ENCODE data around the gene MFSD11.
A peak's percentile ranks its signal among the peaks of the same experiment; 100 is the strongest.
"Not testable (repeated sequence)": the region's sequence is repeated elsewhere in the genome, so short reads cannot be mapped to it uniquely, and the experiment has no call there.

The MFSD11 gene

DNA sequence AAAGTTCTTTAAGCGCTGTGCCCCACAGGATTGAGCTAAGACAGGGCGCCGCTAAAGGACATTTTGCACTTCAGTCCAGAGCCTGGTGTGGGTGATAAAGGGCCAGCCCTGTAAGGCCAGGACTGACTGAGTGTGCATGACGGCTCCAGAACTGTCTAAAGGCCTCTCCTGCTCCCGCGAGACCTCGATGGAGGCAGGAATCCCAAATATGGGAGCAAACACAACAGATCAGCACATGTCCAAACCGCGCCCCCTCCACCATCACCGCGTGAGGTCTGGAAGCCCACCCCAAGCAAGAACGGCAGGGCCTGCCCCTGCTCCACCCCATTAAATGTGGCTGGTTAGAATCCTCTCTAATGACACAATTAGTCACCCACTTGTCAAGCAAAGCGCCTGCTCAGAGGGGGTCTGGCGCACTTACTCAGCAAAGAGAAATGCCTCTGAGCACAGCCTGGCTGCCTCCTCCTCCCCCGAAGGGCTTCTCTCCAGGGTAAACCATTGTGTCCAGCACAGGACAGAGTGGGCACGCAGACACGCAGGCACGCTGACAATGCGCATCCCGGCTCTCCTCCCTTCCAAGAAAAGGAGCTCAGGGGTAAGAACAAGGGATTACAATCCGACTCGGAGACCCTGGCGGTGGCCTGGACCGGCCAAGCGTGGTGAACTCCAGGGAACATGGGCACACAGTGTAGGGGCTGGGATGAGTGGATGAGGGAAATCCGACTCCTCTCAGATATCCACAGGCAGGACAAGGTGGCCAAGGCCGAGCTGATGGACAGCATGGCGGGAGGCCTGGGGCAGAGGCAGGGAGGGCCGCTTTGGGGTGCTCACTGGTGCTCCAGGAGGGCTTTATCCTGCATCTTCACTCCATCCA lies 28.6 kb upstream of the MFSD11 start:
- DNase-seq (ENCODE audit: low read depth): no peak

DNA sequence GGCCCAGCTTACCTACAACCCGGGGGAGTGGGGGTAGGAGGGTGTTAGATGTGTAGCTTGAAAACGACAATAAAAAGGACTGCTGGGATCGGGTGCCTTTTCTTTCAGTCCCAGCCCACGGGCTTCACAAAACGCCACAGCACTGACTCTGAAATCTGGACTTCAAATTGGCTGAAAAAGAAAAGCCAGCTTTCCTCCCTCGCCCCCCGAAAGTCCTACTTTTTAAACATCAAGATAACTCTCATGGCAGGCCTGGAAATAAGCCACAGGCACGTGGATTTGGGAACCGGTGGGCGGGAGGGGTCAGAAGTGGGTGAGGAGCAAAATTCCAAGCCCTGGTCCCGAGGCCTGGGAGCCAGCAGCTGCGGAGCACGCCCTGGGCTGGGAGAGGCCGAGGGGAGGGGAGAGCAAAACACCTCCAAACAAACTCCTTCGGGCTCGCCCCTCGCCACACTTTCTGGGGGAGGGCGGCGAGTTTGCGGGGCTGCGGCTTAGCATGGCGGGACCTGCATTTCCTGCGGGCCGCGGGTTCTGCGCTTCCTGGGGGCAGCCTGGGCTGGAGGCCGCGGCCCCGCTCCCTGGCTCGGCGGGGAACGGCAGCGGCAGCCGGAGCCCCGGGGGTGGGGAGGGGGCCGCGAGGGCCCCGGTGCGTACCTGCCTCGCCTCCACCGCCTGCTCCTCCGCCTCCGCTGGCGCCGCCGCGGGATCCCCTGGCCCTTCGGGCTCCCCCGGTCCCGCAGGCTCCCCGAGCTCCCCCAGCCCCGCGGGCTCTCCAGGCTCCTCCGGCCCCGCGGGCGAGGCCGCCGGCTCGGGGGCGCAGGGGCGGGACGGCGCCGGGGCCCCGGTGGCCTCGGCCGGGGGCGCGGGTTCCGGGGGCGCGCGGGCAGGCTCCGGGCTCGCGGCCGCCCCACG lies 27.7 kb upstream of the MFSD11 start:
- DNase-seq (ENCODE audit: low read depth): not testable (repeated sequence)

DNA sequence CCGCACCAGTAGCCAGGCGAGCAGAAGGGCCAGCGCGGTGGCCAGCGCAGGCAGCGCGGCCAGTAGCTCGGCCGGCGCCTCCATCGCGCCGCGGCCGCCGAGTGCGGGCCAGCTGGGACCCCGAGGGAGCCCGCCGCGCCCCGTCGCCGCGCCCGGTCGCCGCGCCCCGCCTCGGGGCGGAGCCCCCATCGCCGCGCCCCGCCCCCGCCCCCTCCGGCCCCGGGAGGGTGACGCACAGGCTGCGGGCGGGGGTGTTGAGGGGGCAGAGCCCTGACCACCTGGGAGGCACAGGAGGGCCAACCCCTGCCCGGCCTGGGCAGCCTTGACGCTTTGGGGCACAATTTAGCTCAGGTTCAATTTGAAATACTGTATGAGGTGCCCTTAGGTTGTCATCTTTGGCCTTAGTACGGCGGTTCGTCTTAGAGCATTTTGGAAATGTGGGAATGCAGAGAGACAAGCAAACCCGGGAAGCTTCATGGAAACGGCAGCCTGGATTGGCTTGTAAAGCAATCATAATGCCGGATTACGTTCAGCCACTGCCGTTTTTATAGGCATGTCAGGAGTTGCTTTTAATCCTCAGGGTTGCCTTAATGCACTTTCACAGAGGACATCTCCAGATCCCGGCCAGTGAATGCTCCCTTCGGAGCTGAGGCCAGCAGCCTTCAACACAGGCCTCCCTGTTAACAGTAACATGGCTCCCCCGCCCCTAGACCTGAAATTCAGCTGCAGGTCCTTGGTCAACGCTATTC lies 26.9 kb upstream of the MFSD11 start, which contains the start of gene MXRA7:
MXRA7 (minus strand) TSS at position 103 of the 749 bp plus-strand sequence; CDS start at position 84, 19 bp downstream.
- peak; percentile 39 for DNase-seq (ENCODE audit: low read depth)

DNA sequence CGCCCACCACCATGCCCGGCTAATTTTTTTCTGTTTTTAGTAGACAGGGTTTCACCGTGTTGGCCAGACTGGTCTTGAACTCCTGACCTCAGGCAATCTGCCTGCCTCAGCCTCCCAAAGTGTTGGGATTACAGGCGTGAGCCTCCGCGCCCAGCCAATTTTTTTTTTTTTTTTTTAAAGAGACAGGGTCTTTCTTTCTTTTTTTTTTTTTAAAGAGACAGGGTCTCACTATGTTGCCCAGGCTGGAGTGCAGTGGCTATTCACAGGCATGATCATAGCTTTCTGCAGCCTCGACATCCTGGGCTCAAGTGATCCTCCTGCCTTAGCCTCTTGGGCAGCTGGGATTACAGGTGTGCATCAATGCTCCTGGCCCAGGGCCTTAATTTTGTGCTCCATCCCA lies 25.6 kb upstream of the MFSD11 start:
- not testable (repeated sequence) for DNase-seq (ENCODE audit: low read depth)

DNA sequence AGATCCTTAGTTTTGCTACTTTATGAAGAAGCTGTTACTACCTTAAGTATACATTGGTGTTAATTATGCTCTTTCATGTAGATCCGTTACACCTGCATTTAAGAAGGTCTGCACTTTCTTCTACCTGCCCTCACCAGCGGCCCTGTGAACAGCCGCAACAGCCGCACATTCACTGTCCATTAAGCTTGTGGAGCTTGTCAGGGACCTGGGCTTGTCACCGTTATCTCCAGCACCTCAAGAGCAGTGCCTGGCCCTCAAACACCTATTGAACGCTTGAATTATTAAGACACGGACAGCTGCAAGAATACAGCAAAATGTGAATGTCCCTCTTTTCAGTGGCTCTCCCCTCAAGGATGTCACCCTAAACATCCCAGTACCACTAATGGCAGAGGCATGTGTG lies 24.2 kb upstream of the MFSD11 start:
- DNase-seq (ENCODE audit: low read depth): no peak

DNA sequence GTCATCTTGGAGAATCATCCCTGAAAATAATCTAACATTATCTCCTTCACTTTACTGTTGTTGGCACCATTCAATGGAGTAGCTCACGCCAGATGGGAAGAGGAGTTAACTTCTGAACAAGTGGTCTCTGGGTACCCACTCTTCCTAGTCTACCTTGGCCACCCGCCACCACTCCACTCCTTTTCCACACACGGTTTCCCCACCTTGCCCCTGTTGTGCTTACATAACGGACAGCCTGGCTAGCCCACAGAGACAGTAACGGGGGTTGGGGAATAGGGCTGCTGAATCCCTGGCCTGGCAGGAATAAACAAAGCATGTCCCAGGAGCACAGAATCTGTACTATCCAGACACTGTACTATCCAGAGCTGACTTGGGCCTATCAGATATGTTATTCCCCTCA lies 23.6 kb upstream of the MFSD11 start:
- DNase-seq (ENCODE audit: low read depth): no peak

DNA sequence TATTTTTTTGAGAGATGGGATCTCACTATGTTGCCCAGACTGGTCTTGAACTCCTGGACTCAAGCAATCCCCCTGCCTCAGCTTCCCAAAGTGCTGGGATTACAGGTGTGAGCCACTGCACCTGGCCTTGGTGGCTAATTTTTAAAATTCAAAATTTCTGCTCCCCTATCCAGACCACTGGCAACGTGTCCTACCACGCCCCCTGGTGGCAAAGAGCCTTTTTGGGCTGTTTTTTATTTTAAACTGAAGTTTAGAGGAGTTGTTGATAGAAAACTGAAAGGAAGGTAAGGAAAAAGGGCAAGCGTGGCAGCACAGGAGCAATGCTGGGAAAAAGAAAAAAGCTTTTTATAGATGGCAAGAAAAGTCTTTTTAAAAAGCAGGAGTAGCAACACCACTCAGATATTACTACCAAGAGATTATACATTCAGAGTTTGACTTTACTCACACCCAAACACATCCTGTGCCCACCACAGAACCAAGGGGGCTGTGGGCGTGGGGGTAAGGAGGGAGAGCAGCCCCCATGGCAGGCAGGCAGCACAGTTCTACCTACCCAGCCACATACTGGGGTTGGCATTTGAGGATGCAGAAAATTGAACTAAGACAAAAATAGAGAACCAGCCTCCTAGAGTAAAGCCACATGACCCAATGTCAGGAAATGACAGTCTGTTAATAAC lies 23.0 kb upstream of the MFSD11 start:
- peak; percentile 67 for DNase-seq (ENCODE audit: low read depth)

DNA sequence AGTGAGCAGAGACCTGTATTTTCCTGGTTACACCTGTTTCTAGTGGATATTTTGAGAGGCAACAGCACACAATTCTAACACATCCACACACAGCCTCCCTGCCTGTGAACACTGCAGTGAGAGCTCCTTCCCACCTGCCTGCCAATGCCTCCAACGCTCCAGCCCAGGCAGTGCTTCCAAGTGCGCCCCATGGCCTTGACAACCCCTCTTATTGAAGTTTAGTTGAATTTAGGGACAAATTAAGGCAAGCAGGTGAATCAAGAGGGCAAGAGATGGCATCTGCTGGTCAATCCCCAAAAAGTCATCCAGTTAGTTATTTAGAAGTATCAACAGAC lies 22.5 kb upstream of the MFSD11 start:
- DNase-seq (ENCODE audit: low read depth): no peak

DNA sequence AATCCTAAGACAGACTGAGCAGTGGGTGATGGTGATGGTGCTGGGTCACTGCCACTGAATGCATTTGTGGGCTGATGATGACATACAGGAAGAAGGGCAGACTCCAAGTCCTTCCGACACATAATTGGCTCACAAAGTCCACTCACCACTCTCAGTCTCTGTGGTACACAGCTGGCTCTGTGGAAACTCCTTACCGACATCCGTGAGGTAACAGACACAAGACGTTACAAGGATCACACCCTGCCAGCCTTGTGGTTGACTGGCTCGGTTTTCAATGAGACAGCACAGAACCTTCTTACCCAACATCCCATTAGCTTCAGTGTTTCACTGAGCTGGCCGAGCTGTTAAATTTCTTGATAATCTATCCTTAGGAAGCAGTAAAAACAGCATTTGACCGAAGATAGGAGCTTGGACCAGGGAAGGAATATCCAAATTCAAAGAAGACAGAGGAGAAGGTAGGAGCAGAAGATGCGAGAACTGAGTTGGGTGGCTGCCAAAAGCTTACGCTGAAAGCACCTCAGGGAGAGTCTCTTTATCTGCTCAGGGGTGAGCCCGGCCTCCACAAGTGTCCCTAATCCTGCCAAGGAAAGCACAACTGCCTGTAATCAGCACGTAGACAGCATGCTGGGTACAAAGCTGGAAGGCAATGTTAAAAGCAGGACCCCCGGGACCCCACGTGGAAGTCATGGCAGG lies 21.6 kb upstream of the MFSD11 start:
- DNase-seq (ENCODE audit: low read depth): no peak

DNA sequence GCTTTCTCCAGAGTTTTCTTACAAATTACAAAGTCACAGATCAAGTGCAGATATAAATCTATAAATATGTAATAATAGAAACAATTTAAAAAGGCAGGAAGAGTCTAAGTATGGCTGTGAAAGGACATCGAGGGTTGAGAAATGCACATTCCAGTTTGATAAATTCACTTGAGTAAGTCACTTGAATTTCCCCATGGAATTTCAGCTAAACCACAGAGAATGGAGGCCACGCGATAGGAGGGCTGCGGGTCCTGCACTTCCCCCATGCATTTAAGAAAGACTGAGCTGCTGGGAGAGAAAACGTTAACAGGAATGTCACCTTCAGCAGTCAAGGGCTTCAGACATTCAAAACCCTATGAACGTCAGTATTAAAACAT lies 21.1 kb upstream of the MFSD11 start:
- DNase-seq (ENCODE audit: low read depth): no peak

DNA sequence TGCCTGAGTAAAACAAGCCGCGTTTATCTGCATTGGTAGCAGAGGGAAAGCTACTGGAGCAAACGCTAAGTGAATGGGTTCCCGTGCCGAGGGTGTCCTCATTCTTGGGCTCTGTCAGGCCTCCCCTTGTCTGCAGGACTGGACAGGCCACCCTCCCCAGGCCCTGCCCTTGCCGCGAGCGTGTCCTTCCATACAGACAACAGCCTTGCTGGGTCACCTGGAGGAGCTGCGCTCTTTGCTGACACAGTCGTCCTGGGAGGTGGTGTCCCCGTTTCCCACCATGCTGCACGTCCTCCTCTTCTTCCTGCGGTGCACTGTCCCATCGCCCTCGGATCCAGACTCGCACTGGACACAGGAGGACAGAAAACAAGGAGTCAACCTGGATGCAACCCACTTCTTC lies 19.4 kb upstream of the MFSD11 start:
- no peak for DNase-seq (ENCODE audit: low read depth)

DNA sequence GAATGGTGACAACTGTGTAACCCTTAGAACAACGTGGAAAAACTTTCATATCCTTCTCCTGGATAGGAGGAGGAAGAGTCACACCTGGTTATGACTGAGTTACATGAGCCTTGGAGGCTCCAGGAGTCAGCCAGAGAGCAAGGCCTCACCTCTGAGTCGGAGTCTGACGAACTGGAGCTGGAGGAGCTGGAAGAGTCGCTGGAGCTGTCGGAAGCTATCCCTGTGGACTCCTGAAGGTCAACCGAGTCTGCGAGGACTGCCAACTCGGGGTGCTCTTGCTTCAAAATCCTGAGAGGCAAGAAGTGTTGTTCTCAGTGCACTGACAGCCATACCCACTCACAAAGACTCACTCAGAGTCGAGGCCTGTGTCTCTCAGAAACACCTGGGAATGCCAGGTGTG lies 17.7 kb upstream of the MFSD11 start:
- DNase-seq (ENCODE audit: low read depth): no peak

DNA sequence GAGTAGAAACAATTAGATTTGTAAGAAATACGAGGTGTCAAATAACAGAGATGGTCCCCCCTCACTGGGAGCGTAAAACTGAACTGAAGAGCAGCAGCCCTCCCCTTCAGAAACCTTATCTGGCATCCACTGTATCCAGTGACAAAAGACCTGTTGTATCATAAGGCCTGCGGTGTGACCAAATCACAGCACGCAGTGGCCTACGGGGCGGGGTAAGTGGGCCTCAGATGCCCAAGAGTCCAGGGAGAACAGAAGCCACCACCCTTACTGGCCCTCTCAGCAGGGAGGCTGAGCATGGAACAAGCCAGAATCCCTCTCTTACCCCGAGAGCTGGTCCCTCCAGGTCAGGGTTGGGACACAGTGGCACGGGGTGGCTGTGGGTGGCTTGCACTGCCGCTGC lies 17.0 kb upstream of the MFSD11 start:
- DNase-seq (ENCODE audit: low read depth): no peak

DNA sequence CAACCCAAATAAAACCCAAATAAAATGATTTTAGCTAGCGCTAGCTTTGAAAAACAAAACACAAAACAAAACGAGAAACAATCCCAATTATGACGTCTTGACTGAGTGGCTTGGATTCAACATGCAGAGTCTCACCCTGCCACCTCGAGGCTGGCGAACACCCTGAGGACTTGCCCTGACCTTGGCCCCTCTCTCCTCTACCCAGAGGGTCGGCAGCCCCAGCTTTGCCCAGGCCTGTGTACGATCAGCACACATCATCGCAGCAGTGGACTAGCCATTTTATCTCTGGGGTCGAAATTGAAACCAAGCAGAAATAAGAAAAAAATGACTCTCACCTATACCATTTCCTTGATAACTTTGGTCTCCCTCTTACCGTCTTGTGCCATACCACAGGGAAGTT lies 16.5 kb upstream of the MFSD11 start:
- no peak for DNase-seq (ENCODE audit: low read depth)

DNA sequence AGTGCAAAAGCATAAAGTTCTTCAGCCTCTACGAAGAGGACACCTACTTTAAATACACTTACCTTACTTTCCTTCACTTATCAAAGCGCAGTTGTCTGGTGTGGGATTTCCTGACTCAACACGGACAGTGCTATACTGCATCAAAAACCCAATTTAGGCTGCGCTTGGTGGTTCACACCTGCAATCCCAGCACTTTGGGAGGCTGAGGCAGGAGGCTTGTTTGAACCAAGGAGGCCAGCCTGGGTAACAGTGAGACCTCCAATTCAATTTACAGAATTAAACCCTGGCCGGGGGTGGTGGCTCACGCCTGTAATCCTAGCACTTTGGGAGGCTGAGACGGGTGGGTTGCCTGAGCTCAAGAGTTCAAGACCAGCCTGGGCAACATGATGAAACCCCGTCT lies 15.6 kb upstream of the MFSD11 start:
- no peak for DNase-seq (ENCODE audit: low read depth)

DNA sequence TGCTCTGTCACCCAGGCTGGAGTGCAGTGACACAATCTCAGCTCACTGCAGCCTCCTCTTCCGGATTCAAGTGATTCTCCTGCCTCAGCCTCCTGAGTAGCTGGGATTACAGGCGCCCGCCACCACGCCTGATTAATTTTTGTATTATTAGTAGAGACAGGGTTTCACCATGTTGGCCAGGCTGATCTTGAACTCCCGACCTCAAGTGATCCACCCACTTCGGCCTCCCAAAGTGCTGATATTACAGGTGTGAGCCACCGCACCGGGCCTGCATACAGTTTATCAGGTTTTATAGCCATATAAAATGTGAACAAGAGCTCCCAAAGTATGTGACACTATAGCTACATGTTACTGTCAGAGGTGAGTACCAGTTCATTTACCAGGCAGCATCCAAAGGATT lies 14.9 kb upstream of the MFSD11 start:
- not testable (repeated sequence) for DNase-seq (ENCODE audit: low read depth)

DNA sequence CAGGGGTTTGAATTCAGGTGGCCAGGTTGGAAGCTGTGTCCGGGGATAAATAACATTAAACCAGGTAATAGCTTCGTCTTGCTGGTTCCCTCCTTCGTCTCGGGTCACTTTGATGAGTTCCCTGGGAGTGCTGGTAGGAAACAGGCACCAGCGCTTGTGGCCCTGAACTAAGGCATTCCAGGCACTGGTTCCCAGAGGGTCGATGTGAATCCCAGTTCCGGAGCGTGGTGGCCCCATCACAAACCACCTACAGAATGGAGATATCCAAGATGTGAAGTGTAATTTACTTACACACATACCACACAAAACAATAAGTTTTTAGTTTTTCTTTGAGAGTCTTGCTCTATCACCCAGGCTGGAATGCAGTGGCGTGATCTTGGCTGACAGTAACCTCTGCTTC lies 14.1 kb upstream of the MFSD11 start:
- no peak for DNase-seq (ENCODE audit: low read depth)

DNA sequence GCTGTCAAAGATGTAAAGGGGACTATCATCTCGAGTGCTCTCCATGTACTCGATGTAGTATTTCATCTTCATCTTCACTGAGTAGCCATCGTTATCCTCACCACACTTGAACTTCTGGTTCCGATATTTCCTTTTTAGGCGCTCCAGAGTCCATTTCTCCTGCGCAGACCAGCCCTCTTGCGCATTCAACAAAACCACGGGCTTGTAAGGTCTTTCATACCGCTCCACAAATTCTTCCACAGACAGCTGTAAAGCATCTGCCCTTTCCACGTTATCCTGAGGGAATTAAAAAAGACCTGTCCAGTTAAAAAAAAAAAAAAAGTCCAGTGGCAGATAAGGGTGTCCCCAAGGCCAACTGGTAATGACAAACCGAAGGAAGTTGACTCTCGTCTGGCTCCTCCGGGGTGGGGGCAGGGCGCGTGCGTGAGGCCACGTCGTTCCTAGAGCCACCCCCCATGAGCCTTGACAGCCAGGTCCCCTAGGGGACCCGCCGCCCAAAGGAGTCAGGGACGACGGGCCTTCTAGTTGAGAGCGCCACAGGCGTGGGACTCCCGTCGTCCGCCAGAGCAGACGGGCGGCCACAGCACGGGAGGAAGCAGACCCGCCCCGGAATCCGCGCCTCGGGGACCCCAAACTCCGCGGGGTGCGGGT lies 12.2 kb upstream of the MFSD11 start:
- peak; percentile 58 for DNase-seq (ENCODE audit: low read depth)

DNA sequence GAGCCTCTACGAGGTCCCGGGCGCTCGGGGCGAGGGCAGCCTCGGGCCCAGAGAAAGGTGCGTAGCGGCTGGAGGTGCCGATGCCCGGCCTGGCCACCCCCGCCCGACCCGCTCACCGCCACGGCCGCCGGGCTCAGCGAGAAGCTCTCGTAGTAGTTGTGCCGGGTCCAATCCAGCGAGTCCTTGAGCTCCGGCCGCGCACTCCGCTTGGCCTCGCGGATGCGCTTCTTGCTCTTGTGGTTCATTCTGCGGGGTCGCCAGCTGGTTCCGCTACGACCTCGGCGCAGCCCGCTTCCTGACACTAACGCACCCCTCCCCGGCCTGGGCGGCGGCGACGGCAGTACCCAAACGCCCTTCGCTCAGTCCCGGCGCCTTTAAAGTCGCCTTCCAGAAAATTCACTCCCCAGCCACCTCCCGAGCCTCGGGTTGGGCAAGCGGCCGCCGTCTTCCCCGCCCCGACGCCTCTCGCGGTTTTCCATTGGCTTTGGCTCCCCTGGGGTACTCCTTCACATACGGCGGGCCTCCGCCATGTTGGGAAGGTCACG lies 11.6 kb upstream of the MFSD11 start, which contains the start of gene JMJD6:
JMJD6 (minus strand) TSS at position 376 of the 545 bp plus-strand sequence; CDS start at position 245, 131 bp downstream.
- peak; percentile 91 for DNase-seq (ENCODE audit: low read depth)

Measured in stimulated activated CD4-positive, alpha-beta T cell treated with anti-CD3 and anti-CD28 coated beads, Interleukin-2, amount 100 ng/mL, for 4 hours (primary cell).